GM21576 (cell line): Measurements from ENCODE around the gene MBD3L3.
"Not testable (repeated sequence)": the region's sequence is repeated elsewhere in the genome, so short reads cannot be mapped to it uniquely, and the experiment has no call there.

Source experiments
- ATAC-seq: cut with Tn5 transposase; IDR thresholded peaks from one replicate; pipeline ENCODE4 v1.9.1; 2021; ENCODE audit warnings: mild to moderate bottlenecking, moderate library complexity; ENCODE audit not compliant: unreplicated experiment

Gene MBD3L3

DNA sequence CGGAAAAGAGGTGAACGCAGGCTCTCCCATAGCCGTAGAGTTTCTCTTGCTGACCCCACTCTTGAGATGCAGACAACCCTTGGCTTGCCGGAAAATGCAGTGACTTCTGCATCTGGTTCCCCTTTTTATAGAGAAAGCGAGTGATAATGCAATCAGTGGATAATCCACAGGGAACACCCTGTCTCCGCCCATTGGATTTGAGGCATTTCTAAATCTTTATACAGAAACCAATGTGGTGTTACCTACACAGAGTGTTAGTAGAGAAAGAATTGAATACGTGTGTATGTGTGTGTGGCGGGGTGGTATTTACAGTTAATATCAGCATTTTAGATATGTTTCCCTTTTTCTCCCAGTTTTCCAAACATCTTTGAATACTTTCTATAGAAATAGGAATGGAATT, at the start of gene MBD3L3:
MBD3L3 (minus strand) TSS at position 101 of the 400 bp plus-strand sequence; CDS start at position 30, 71 bp downstream.
- not testable (repeated sequence) for ATAC-seq

DNA sequence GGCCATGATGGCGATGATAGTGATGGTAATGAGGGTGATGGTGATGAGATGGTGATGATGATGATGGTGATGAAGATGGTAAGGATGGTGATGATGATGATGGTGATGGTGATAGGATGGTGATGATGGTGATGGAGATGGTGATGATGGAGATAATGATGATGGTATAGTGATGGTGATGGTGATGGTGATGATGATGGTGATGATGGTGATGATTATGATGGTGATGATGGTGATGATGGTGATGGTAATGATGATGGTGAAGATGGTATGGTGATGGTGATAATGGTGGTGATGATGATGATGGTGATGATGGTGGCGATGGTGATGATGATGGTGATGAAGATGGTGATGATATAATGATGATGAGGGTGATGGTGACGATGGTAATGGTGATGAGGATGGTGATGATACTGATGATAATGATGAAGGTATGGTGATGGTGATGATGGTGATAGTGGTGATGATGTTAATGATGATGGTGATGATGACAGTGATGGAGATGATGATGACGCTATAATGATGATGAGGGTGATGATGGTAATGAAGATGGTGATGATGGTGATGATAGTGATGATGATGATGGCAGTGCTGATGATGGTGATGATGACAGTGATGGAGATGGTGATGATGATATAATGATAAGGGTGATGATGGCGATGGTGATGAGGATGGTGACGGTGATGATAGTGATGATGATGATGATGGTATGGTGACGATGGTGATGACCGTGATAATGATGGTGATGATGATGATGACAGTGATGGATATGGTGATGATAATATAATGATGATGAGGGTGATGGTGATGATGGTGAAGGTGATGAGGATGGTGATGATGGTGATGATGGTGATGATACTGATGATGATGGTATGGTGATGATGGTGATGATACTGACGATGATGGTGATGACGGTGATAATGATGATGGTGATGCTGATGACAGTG, 48.5 kb upstream of the MBD3L3 start:
- no peak for ATAC-seq

DNA sequence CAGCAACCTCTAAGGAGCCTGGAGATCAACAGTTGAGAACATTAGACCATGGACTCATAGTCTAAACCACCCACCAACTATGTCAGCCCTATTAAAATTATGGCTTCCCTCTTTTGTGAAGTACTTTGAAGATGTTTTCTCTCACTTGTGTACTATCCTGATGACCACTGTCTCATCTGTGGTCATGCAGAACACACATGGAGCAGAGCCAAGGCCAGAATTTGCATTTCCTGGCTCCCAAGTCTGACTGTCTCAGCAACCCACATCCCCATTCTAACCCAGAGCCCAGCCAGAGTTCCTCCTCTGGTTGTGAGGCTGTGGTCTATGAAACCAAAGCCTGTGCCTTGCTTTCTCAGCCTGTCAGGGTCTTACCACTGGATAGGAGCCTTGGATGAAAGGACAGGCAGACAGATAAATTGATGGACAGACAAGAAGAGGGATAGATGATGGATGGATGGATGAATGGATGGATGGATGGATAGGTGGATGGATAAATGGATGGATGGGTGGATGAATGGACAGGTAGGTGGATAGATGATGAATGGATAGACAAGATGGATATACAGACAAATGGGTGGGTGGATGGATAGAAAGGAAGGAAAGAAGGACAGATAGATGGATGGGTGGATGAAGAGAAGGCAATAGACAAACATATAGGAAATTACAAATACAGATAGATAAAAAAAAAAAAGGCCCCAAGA, 46.4 kb upstream of the MBD3L3 start:
- ATAC-seq: no peak

DNA sequence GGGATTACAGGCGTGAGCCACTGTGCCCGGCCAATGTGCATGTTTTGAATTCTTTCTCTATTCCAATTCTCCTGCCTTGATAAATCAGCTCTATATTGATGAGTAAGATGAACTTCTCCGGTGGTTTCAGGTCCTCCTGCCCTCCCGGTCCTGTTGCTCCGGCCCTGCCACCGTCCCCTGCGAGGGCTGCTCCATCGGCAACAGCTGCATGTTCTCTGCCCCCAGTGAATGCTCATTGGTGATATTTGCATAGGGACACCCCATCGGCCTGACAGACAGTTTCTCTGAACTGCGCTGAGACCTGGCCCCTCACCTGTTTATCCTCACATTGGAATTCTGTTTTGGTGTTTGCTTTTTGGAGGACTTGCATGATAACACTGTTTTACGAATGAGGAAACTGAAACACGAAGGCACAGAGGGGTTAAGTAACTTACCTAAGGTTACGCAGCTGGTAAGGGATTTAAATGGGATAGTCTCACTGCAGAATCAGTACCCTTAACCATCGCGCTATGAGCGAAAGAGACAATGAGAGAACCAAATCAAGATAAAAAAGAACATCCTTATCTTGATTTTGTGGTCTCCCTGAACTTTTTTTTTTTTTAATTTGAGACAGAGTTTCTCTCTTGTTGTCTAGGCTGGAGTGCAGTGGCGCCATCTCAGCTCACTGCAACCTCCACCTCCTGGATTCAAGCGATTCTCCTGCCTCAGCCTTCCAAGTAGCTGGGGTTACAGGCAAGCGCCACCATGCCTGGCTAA, 43.2 kb upstream of the MBD3L3 start:
- no peak for ATAC-seq

DNA sequence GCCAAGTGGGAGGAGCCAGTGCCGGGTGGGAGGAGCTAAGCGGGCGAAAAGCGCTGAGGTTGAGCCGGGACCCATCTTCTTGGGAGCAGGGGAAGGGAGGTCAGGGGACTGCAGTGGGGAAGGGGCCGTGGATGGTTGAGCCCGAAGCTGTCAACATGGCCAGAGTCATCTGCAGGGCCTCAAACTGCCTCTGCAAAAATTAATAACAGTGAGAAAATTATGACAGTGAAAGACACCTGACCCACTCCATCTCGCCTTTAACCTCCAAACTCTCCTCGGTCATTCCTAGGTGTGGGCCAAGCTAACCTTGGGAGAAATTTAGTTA, 41.1 kb upstream of the MBD3L3 start:
- ATAC-seq: no peak

DNA sequence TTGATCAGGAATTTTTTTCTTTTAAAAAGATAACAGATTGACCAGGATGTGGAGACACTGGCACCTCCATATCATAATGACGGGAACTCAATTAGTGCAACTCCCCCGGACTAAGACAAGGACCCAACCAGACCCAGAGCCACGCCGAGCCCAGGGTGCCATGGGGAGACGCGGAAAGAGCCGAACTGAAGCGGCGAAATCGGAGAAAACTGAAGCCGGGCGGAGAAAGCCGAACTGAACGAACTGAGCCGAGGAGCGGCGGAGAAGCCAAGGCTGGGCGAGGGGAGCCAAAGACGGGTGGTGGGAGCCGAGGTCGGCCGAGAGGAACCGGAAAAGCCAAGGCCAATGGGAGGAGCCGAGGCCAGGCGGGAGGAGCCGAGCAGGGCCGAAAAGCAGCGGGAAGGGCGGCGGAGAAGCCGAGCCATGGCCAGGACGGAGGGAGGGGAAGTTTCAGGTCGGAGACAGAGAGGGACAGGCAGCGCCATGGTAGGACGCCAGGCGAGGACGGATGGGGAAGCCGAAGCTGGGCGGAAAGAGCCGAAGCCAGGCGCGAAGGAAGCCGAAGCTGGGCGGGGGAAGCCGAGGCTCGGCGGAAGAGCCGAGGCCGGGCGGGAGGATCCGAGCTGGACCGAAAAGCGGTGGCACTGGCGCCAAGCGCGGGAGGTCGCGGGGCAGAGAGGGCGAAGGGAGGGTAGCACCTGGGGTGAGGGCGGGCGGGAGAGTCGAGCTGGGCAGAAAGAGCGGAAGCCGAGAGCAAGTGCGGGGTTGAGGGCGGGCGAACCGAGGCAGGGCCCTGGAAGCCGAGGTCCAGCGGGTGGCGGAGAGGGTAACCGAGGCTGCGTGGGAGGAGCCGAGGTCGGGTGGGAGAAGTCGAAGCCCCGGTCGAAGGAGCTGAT, 40.5 kb upstream of the MBD3L3 start:
- ATAC-seq: peak; percentile 83

DNA sequence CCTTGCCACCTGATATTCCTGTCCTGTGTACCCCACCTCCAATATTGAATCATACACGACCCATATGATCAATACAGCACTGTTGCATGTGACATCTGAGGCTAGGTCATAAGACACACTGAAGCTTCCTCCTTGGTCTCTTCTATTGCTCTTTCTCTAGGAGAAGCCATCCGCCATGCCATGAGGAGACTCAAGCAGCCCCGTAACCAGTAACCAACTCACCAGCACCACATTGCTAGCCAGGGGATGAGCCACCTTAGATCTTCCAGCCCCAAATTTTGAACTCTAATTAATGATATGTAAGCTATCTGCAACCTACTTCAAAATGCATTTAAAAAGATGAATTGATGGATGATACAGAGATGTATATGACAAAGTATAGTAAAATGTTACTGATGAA, 39.6 kb upstream of the MBD3L3 start:
- ATAC-seq: no peak

DNA sequence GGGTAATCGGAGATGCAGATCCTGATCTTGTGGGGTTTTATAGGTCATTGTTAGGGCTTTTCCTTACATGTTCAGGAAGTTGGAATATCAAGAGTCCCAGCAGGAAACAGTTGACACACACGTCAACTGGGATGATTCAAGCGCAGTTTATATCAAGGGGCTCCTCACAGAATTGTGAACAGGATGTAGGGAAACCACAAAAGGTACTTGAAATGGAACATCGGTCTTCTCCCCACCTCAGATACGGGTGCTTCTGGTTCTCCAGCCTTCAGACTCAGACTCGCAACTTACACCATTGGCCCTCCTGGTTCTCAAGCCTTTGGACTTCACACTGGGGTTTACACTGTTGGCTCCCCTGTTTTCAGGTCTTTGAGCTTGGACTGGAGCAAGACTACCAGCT, 30.5 kb upstream of the MBD3L3 start:
- ATAC-seq: no peak

DNA sequence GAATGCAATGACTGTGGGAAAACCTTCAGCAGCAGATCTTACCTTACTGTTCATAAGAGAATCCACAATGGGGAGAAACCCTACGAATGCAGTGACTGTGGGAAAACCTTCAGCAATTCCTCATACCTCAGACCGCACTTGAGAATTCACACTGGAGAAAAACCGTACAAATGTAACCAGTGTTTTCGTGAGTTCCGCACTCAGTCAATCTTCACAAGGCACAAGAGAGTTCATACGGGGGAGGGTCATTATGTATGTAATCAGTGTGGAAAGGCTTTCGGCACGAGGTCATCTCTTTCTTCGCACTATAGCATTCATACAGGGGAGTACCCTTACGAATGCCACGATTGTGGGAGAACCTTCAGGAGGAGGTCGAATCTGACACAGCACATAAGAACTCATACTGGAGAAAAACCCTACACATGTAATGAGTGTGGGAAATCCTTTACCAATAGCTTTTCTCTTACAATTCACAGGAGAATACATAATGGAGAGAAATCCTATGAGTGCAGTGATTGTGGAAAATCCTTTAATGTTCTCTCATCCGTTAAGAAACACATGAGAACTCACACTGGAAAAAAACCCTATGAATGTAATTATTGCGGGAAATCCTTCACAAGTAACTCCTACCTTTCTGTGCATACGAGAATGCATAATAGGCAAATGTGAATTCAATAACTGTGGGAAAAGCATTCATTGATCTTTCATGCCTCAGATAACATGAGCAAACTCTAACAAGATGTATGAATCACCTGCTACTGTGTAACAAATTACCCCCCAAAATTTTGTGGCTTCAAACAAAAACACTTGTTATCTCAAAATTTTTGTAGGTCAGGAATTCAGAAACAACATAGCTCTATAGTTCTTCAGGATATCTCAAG, 24.8 kb upstream of the MBD3L3 start:
- no peak for ATAC-seq

DNA sequence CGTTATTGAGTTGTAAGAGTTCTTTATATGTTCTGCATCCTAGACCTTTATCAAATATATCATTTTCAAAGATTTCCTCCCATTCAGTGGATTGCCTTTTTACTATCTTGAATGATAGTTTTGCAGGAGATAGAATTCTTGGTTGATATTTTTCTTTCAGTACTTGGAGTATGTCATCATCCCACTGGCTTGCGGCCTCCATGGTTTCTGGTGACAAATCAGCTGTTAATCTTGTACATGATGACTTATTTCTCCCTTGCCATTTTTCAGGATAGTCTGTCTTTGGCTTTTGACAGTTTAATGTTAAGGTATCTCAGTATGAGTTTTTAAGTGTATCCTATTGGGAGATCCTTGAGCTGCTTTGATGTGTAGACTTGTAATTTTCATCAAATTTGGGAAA, 19.5 kb upstream of the MBD3L3 start:
- no peak for ATAC-seq

DNA sequence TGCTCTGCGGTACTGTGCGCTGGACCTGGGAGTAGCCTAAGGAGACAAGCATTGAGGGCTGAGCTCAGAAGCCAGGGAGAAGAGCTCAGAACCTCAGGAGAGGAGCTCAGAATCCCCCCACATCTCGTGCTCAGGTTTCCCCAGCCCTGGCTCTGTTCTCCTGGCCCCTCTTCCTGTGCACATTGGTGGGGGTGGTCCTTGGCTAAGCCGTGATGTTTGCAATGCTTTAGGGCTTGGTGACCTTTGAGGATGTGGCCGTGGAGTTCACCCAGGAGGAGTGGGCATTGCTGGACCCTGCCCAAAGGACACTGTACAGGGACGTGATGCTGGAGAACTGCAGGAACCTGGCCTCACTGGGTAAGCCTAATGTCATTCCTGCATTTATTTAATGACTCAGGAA, 17.7 kb upstream of the MBD3L3 start:
- ATAC-seq: no peak

DNA sequence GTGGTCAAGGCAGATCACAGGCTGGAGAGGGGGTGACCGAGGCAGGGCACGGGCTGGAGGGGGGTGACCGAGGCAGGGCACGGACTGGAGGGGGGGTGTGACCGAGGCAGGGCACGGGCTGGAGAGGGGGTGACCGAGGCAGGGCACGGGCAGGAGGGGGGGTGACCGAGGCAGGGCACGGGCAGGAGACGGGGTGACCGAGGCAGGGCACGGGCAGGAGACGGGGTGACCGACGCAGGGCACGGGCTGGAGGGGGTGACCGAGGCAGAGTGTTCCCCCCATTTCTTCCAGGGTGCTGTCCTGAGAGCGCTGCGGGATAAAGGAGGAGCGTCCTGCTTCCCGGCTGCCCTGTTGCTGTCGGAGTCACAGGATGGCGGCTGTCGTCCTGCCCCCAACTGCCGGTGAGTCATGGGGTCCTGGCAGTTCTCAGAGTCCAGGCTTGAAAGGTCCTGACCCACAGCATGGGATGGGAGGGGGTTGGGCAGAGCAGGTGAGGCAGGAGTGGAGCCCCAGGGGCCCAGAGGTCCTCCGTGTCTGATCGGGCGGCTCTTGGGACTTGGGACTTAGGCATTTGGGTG, 16.3 kb upstream of the MBD3L3 start:
- no peak for ATAC-seq

DNA sequence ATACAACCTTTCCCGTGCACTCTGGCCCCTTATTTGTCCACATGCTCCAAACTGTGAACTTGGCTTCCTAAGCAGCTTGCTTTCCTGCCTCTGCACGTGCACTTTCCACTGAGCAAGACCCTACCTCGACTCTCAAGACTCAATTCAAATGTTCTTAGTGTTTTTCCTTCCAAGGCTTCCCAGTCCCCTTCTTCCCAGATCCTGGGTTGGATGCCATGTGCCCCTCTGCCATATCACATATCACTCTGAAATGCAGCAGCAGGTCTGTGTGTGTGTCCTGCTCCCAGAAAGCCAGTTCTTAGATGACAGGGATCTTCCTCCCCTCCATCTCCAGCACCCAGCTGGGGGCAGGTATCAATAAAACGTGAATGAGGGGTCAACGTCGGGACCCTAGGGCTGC, 14.1 kb upstream of the MBD3L3 start:
- ATAC-seq: no peak

DNA sequence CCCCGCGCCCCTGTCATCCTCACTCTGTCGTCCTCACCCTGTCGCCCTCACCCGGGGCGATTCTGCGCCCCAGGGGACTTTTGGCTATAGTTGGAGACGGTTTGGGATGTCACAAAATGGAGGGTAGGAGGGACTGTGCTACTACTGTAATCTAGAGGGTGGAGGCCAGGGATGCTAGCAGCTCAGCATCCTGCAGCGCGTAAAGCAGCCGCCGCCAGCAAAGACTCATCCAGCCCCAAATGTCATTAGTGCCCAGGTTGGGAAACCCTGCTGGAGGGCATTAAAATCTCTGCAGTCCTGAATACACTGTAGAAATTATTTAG, 11.4 kb upstream of the MBD3L3 start:
- no peak for ATAC-seq

DNA sequence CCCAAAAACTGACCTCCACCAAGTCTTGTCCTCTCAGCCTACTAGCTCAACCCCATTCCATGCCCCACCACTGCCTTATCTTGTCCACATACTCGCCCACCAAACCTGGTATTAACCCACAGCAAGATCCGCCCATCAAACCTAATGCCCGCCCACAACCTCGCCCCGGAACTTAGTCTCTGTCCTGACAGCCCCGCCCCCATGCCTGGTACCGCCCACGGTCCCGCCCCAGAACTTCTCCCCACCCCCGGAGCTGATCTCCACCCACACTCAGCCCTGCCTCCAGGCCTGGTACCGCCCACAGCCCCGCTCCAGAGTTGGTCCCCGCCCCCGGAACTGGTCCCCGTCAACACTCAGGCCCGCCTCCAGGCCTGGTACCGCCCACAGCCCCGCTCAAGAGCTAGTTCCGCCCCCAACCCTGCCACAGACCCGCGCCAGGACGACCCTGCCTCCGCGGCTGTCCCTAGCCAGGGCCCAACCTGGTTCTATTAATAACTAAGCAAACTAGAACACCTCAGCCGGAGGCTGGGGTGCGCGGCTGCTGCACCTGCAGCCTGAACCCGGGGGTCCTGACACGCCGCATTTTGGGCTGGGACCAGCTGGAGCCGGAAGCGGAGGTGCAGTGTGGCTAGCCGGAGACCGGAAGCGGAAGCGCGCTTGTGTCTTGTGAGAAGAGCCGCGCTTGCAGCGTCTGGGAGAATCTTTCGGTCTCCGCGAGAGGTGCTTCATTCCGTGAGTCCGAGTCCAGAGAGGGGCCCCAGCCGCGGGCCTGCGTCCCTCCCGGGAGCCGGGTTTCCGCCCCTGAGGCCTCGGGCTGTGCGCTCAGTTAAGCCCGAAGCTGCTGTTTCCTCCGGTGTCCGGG, 10.8 kb upstream of the MBD3L3 start, which contains the start of gene ZNF557:
ZNF557 (plus strand) TSS at position 662 of the 862 bp plus-strand sequence. CDS start 5,372 bp downstream, outside the sequence.
- ATAC-seq: peak; percentile 87

DNA sequence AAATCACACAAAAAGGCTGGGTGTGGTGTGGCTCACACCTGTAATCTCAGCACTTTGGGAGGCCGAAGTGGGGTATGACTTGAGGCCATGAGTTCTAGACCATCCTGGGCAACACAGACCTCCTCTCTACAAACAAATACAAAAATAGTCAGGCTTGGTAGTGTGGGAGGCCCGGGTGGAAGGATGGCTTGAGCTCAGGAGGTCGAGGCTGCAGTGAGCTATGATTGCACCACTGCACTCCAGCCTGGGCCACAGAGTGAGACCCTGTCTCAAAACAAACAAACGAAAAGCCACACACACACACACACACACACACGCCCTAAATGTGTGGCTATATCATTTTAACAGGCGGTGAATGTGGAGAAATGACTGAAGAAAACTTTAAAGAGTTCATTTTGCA, 10.1 kb upstream of the MBD3L3 start:
- ATAC-seq: no peak

DNA sequence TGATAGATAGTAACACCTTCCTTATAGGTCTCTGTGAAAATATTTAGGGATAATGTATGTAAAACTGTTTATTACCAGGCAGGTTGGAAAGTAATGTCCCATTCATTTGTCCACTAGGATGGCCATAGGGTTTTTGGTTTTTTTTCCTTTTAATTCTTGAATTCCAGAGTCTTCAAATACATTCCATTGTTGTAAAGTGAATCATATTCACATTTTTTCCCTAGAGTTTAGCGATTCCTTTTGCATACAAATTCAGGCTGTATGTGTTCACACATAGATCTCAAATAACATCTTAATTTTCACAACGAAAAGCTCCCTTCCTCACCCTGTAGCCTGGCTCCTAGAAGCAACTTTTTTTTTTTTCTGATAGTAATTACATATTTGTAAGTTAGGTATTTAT, 9.2 kb upstream of the MBD3L3 start:
- no peak for ATAC-seq

DNA sequence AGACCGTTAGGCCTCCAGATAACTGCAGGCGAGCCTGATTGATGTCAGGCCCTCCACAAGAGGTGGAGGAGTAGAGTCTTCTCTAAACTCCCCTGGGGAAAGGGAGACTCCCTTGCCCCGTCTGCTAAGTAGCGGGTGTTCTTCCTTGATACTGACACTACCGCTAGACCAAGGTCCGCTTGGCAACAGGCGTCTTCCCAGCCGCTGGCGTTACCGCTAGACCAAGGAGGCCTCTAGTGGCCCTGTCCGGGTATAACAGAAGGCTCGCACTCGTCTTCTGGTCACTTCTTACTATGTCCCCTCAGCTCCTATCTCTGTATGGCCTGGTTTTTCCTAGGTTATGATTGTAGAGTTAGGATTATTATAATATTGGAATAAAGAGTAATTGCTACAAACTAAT, 8.6 kb upstream of the MBD3L3 start:
- not testable (repeated sequence) for ATAC-seq
